ENCODE measurements around the gene ADAMTSL2. TPM values are rescaled to one million over a fixed set of nuclear protein-coding genes. Genes with fewer than 3 reads are reported as not detected.

The ADAMTSL2 gene
- total RNA-seq (1.7 TPM), polyA plus RNA-seq (0.68 TPM)
- long read RNA-seq, donor 1: 0 reads
- long read RNA-seq, donor 2: 0 reads
- long read RNA-seq, donor 3: 0 reads
- long read RNA-seq, donor 4: 0 reads
- long read RNA-seq, donor 5: 0 reads
- long read RNA-seq, donor 6: 0 reads
- long read RNA-seq, donor 7: 0 reads
- long read RNA-seq, donor 8: 0 reads
- long read RNA-seq, donor 9: 0 reads
- long read RNA-seq, donor 10: 0 reads

GRCh38 chr9:133534346-133535291 is at the start of gene ADAMTSL2:
Gene ADAMTSL2 (plus strand): TSS chr9:133534704. CDS start chr9:133536713, 2,009 bp downstream.
- Histone ChIP-seq H3K27ac (ENCODE audit: low read depth in 1 of 2, low read length in 1 of 2) (no peak within 1 kb of the TSS), H3K27me3 (ENCODE audit: control insufficient read depth in 2 of 2, insufficient read depth in 1 of 2, low read length in 1 of 2) (peaks cover 7 to 73% of the 10 kb centered on the region in 2 donors), H3K9me3 (ENCODE audit: control insufficient read depth in 2 of 2, insufficient read depth in 1 of 2, low read length in 1 of 2) (no peaks in the 10 kb centered on the region), H3K4me3 (ENCODE audit: low read length in 2 of 2) (peak within 1 kb of the TSS; percentile 16 to 25), H3K4me1 (ENCODE audit: control insufficient read depth in 2 of 2, insufficient read depth in 2 of 2, low read length in 2 of 2) (peaks cover 25 to 41% of the 10 kb centered on the region in 2 donors), H3K36me3 (ENCODE audit: control insufficient read depth in 2 of 2, insufficient read depth in 2 of 2, low read length in 1 of 2) (no peaks in the 10 kb centered on the region)
- 5% methylated on average over 70 of the region's 70 CpGs for WGBS
- peak in 6 of 9 donors; percentile 49 to 79 (median 58) for DNase-seq (ENCODE audit: low read depth in 6 of 9, low spot score in 9 of 9)

- 58% methylated on average over 25 of the region's 25 CpGs for WGBS
- peak in 1 of 9 donors; percentile 14 for DNase-seq (ENCODE audit: low read depth in 6 of 9, low spot score in 9 of 9)
- Histone ChIP-seq H3K9me3 (ENCODE audit: control insufficient read depth in 2 of 2, insufficient read depth in 1 of 2, low read length in 1 of 2) (no peaks in the 10 kb centered on the region), H3K4me1 (ENCODE audit: control insufficient read depth in 2 of 2, insufficient read depth in 2 of 2, low read length in 2 of 2) (peaks cover 0 to 4% of the 10 kb centered on the region in 2 donors), H3K4me3 (ENCODE audit: low read length in 2 of 2) (no peak overlapping the region), H3K27me3 (ENCODE audit: control insufficient read depth in 2 of 2, insufficient read depth in 1 of 2, low read length in 1 of 2) (peaks cover 0 to 11% of the 10 kb centered on the region in 2 donors), H3K36me3 (ENCODE audit: control insufficient read depth in 2 of 2, insufficient read depth in 2 of 2, low read length in 1 of 2) (no peaks in the 10 kb centered on the region), H3K27ac (ENCODE audit: low read depth in 1 of 2, low read length in 1 of 2) (no peak overlapping the region)
Measured at GRCh38 chr9:133485531-133486260, 48.8 kb upstream of the ADAMTSL2 start.

- peaks cover 0 to 10% of the 10 kb centered on the region in 2 donors for H3K27me3 ChIP-seq (ENCODE audit: control insufficient read depth in 2 of 2, insufficient read depth in 1 of 2, low read length in 1 of 2)
- no peak overlapping the region for H3K27ac ChIP-seq (ENCODE audit: low read depth in 1 of 2, low read length in 1 of 2)
- whole genome bisulfite sequencing: 93% methylated on average over 8 of the region's 8 CpGs
- no peak overlapping the region for H3K4me3 ChIP-seq (ENCODE audit: low read length in 2 of 2)
- no peak for DNase-seq (ENCODE audit: low read depth in 6 of 9, low spot score in 9 of 9)
- no peaks in the 10 kb centered on the region for H3K36me3 ChIP-seq (ENCODE audit: control insufficient read depth in 2 of 2, insufficient read depth in 2 of 2, low read length in 1 of 2)
- H3K9me3 ChIP-seq (ENCODE audit: control insufficient read depth in 2 of 2, insufficient read depth in 1 of 2, low read length in 1 of 2): no peaks in the 10 kb centered on the region
- peaks cover 0 to 4% of the 10 kb centered on the region in 2 donors for H3K4me1 ChIP-seq (ENCODE audit: control insufficient read depth in 2 of 2, insufficient read depth in 2 of 2, low read length in 2 of 2)
Measured at GRCh38 chr9:133487331-133487725, 47.2 kb upstream of the ADAMTSL2 start.

- H3K4me1 ChIP-seq (ENCODE audit: control insufficient read depth in 2 of 2, insufficient read depth in 2 of 2, low read length in 2 of 2): peaks cover 0 to 6% of the 10 kb centered on the region in 2 donors
- H3K27ac ChIP-seq (ENCODE audit: low read depth in 1 of 2, low read length in 1 of 2): no peak overlapping the region
- WGBS: 96% methylated on average over 18 of the region's 18 CpGs
- no peaks in the 10 kb centered on the region for H3K36me3 ChIP-seq (ENCODE audit: control insufficient read depth in 2 of 2, insufficient read depth in 2 of 2, low read length in 1 of 2)
- no peaks in the 10 kb centered on the region for H3K9me3 ChIP-seq (ENCODE audit: control insufficient read depth in 2 of 2, insufficient read depth in 1 of 2, low read length in 1 of 2)
- no peak for DNase-seq (ENCODE audit: low read depth in 6 of 9, low spot score in 9 of 9)
- H3K4me3 ChIP-seq (ENCODE audit: low read length in 2 of 2): no peak overlapping the region
- peaks cover 0 to 6% of the 10 kb centered on the region in 2 donors for H3K27me3 ChIP-seq (ENCODE audit: control insufficient read depth in 2 of 2, insufficient read depth in 1 of 2, low read length in 1 of 2)
Measured at GRCh38 chr9:133488686-133489252, 45.7 kb upstream of the ADAMTSL2 start.

- 94% methylated on average over 19 of the region's 19 CpGs for WGBS
- no peak for DNase-seq (ENCODE audit: low read depth in 6 of 9, low spot score in 9 of 9)
- H3K9me3 ChIP-seq (ENCODE audit: control insufficient read depth in 2 of 2, insufficient read depth in 1 of 2, low read length in 1 of 2): no peaks in the 10 kb centered on the region
- no peak overlapping the region for H3K27ac ChIP-seq (ENCODE audit: low read depth in 1 of 2, low read length in 1 of 2)
- no peaks in the 10 kb centered on the region for H3K36me3 ChIP-seq (ENCODE audit: control insufficient read depth in 2 of 2, insufficient read depth in 2 of 2, low read length in 1 of 2)
- peaks cover 0 to 6% of the 10 kb centered on the region in 2 donors for H3K4me1 ChIP-seq (ENCODE audit: control insufficient read depth in 2 of 2, insufficient read depth in 2 of 2, low read length in 2 of 2)
- peaks cover 0 to 5% of the 10 kb centered on the region in 2 donors for H3K27me3 ChIP-seq (ENCODE audit: control insufficient read depth in 2 of 2, insufficient read depth in 1 of 2, low read length in 1 of 2)
- no peak overlapping the region for H3K4me3 ChIP-seq (ENCODE audit: low read length in 2 of 2)
Measured at GRCh38 chr9:133489253-133490190, 45.0 kb upstream of the ADAMTSL2 start.

- Histone ChIP-seq H3K27ac (ENCODE audit: low read depth in 1 of 2, low read length in 1 of 2) (no peak overlapping the region), H3K4me3 (ENCODE audit: low read length in 2 of 2) (no peak overlapping the region), H3K4me1 (ENCODE audit: control insufficient read depth in 2 of 2, insufficient read depth in 2 of 2, low read length in 2 of 2) (peaks cover 0 to 6% of the 10 kb centered on the region in 2 donors), H3K9me3 (ENCODE audit: control insufficient read depth in 2 of 2, insufficient read depth in 1 of 2, low read length in 1 of 2) (no peaks in the 10 kb centered on the region), H3K27me3 (ENCODE audit: control insufficient read depth in 2 of 2, insufficient read depth in 1 of 2, low read length in 1 of 2) (peaks cover 0 to 2% of the 10 kb centered on the region in 2 donors), H3K36me3 (ENCODE audit: control insufficient read depth in 2 of 2, insufficient read depth in 2 of 2, low read length in 1 of 2) (no peaks in the 10 kb centered on the region)
- no peak for DNase-seq (ENCODE audit: low read depth in 6 of 9, low spot score in 9 of 9)
- WGBS: 86% methylated on average over 13 of the region's 13 CpGs
Measured at GRCh38 chr9:133490201-133490681, 44.3 kb upstream of the ADAMTSL2 start.

GRCh38 chr9:133490865-133491655 is 43.4 kb upstream of the ADAMTSL2 start:
- DNase-seq (ENCODE audit: low read depth in 6 of 9, low spot score in 9 of 9): no peak

More at GRCh38 chr9:133490865-133491655, 43.4 kb upstream of the ADAMTSL2 start:
- peaks cover 0 to 5% of the 10 kb centered on the region in 2 donors for H3K4me1 ChIP-seq (ENCODE audit: control insufficient read depth in 2 of 2, insufficient read depth in 2 of 2, low read length in 2 of 2)
- no peak overlapping the region for H3K4me3 ChIP-seq (ENCODE audit: low read length in 2 of 2)
- no peaks in the 10 kb centered on the region for H3K36me3 ChIP-seq (ENCODE audit: control insufficient read depth in 2 of 2, insufficient read depth in 2 of 2, low read length in 1 of 2)
- WGBS: 87% methylated on average over 12 of the region's 12 CpGs
- no peak overlapping the region for H3K27ac ChIP-seq (ENCODE audit: low read depth in 1 of 2, low read length in 1 of 2)
- no peaks in the 10 kb centered on the region for H3K9me3 ChIP-seq (ENCODE audit: control insufficient read depth in 2 of 2, insufficient read depth in 1 of 2, low read length in 1 of 2)
- peaks cover 0 to 2% of the 10 kb centered on the region in 2 donors for H3K27me3 ChIP-seq (ENCODE audit: control insufficient read depth in 2 of 2, insufficient read depth in 1 of 2, low read length in 1 of 2)

Measured in thymus (tissue), 14 donors.